Kasumi-1 (cell line): Measurements from ENCODE around the gene ECD.

Experiments used
- DNase-seq, 2 experiments: peaks; one replicate each; lab custom pipeline; 2025; lab: John Stamatoyannopoulos, UW

The ECD gene

GRCh38 chr10:73096449-73097304, 71.1 kb downstream of the ECD start, which contains the start of gene P4HA1:
Gene P4HA1, minus strand, starts transcription at chr10:73096866. Its CDS starts 21,983 bp downstream, at chr10:73074883.
- DNase-seq: peak; percentile 97 to 100

- peak; percentile 72 to 82 for DNase-seq
These were observed 71.8 kb downstream of the ECD start for GRCh38 chr10:73096041-73096448.

- peak; percentile 66 to 74 for DNase-seq
These were observed 72.3 kb downstream of the ECD start for GRCh38 chr10:73095481-73096021.

- DNase-seq: no peak
These were observed 72.8 kb downstream of the ECD start for GRCh38 chr10:73094986-73095480.

- DNase-seq: no peak
These were observed 73.6 kb downstream of the ECD start for GRCh38 chr10:73093922-73094850.

GRCh38 chr10:73092830-73093229, 75.0 kb downstream of the ECD start:
- no peak for DNase-seq

- DNase-seq: no peak
These were observed 79.5 kb downstream of the ECD start for GRCh38 chr10:73088304-73088703.

GRCh38 chr10:73086816-73087215, 81.0 kb downstream of the ECD start:
- DNase-seq: no peak

- DNase-seq: no peak
These were observed 83.6 kb downstream of the ECD start for GRCh38 chr10:73084209-73084608.
